A549 (cell line): ENCODE results near the gene ASB13.

ENCODE experiments used
- CBX8 ChIP-seq: fragments of 200-600 bp; sonication (generic); IDR thresholded peaks from 2 replicates; pipeline ENCODE4 v1.6.1; 2016
- GATA3 ChIP-seq: IDR thresholded peaks from 2 replicates; pipeline ENCODE4 v1.6.1; 2012; ENCODE audit warnings: borderline replicate concordance
- JUN ChIP-seq, 2 experiments: fragments of >200 bp; sonication (Bioruptor Twin); formaldehyde crosslinking; IDR thresholded peaks; 2 replicates in 1 of 2; 3 replicates in 1 of 2; pipeline ENCODE4 v1.6.1; 2016 to 2017
- MAFK ChIP-seq: fragments of 450-650 bp; IDR thresholded peaks from 2 replicates; pipeline ENCODE4 v1.6.1; 2014; ENCODE audit not compliant: partially characterized antibody
- POLR2A ChIP-seq: IDR thresholded peaks from 2 replicates; pipeline ENCODE4 v1.6.1; 2012; ENCODE audit warnings: mild to moderate bottlenecking, low read length
- RAD21 ChIP-seq, 2 experiments: fragments of >200 bp in 1 of 2; sonication (Bioruptor Twin) in 1 of 2; formaldehyde crosslinking in 1 of 2; IDR thresholded peaks in 1 of 2; conservative IDR thresholded peaks in 1 of 2; 2 replicates in 1 of 2; 3 replicates in 1 of 2; pipeline ENCODE4 v1.6.1; 2012 to 2018; ENCODE audit warnings: inconsistent platforms in 1 of 2
- TF ChIP-seq, protein P1 (sequence below): fragments of >200 bp; sonication (Bioruptor Twin); formaldehyde crosslinking; IDR thresholded peaks from 3 replicates; pipeline ENCODE4 v1.5.1; 2016
- TF ChIP-seq, protein P2 (sequence below): IDR thresholded peaks from 2 replicates; pipeline ENCODE4 v1.6.1; 2012
- TF ChIP-seq, protein P3 (sequence below): fragments of 200-600 bp; sonication (generic); IDR thresholded peaks from 2 replicates; pipeline ENCODE4 v1.6.1; 2016; ENCODE audit warnings: antibody characterized with exemption, mild to moderate bottlenecking, moderate library complexity
- TF ChIP-seq, protein P4 (sequence below): fragments of 250-450 bp; sonication (Bioruptor Pico); IDR thresholded peaks from 2 replicates; pipeline ENCODE4 v1.5.0; 2020; ENCODE audit warnings: low read depth, mild to moderate bottlenecking, moderate library complexity
- TF ChIP-seq, protein P5 (sequence below): fragments of 450-650 bp; IDR thresholded peaks from 2 replicates; pipeline ENCODE4 v1.6.1; 2014; ENCODE audit warnings: antibody characterized with exemption

DNA sequence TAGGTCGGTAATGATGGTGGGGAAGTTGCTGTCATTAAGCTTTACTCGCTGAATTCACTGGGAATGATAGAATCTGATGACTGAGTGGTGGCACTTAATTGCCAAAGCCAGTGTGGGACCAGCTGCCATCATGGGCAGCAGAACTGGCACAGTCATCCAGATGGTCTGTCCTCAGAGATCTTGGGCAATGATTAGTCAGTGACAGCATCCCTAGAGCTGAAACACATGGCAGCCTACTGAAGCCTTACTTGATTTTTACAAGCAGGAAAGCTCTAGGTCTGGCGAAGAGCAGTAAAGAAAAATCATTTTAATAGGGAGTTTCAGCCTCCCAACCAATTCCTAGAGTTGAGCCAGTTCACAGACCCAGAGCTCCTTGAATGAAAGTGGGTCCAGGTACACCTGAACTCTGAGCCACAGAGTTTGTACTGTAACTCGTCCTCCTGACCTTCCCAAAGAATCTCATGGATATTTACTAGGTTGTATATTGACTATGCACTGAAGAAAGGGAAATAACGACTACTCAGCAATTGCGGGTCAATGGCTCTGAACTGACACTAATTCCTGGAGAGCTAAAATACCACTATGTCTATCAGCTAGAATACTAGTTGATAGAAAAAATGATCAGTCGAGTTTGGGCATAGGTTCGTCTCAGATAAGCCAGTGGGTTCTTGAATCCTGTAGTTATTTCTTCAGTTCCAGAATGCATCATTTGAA is 4.4 kb upstream of the ASB13 start:
- TF ChIP-seq MAFK = peak; percentile 53
- no peak for TF ChIP-seq POLR2A
- TF ChIP-seq, protein P1, sequence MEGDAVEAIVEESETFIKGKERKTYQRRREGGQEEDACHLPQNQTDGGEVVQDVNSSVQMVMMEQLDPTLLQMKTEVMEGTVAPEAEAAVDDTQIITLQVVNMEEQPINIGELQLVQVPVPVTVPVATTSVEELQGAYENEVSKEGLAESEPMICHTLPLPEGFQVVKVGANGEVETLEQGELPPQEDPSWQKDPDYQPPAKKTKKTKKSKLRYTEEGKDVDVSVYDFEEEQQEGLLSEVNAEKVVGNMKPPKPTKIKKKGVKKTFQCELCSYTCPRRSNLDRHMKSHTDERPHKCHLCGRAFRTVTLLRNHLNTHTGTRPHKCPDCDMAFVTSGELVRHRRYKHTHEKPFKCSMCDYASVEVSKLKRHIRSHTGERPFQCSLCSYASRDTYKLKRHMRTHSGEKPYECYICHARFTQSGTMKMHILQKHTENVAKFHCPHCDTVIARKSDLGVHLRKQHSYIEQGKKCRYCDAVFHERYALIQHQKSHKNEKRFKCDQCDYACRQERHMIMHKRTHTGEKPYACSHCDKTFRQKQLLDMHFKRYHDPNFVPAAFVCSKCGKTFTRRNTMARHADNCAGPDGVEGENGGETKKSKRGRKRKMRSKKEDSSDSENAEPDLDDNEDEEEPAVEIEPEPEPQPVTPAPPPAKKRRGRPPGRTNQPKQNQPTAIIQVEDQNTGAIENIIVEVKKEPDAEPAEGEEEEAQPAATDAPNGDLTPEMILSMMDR = no peak
- TF ChIP-seq RAD21 (conservative IDR thresholded peaks at IDR 0.05 in 1 of 2, IDR thresholded peaks at IDR 0.05 in 1 of 2) = no peak
- TF ChIP-seq, protein P2, sequence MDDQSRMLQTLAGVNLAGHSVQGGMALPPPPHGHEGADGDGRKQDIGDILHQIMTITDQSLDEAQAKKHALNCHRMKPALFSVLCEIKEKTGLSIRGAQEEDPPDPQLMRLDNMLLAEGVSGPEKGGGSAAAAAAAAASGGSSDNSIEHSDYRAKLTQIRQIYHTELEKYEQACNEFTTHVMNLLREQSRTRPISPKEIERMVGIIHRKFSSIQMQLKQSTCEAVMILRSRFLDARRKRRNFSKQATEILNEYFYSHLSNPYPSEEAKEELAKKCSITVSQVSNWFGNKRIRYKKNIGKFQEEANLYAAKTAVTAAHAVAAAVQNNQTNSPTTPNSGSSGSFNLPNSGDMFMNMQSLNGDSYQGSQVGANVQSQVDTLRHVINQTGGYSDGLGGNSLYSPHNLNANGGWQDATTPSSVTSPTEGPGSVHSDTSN = no peak
- TF ChIP-seq JUN (IDR thresholded peaks at IDR 0.05) = no peak
- TF ChIP-seq, protein P3, sequence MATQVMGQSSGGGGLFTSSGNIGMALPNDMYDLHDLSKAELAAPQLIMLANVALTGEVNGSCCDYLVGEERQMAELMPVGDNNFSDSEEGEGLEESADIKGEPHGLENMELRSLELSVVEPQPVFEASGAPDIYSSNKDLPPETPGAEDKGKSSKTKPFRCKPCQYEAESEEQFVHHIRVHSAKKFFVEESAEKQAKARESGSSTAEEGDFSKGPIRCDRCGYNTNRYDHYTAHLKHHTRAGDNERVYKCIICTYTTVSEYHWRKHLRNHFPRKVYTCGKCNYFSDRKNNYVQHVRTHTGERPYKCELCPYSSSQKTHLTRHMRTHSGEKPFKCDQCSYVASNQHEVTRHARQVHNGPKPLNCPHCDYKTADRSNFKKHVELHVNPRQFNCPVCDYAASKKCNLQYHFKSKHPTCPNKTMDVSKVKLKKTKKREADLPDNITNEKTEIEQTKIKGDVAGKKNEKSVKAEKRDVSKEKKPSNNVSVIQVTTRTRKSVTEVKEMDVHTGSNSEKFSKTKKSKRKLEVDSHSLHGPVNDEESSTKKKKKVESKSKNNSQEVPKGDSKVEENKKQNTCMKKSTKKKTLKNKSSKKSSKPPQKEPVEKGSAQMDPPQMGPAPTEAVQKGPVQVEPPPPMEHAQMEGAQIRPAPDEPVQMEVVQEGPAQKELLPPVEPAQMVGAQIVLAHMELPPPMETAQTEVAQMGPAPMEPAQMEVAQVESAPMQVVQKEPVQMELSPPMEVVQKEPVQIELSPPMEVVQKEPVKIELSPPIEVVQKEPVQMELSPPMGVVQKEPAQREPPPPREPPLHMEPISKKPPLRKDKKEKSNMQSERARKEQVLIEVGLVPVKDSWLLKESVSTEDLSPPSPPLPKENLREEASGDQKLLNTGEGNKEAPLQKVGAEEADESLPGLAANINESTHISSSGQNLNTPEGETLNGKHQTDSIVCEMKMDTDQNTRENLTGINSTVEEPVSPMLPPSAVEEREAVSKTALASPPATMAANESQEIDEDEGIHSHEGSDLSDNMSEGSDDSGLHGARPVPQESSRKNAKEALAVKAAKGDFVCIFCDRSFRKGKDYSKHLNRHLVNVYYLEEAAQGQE = no peak
- TF ChIP-seq, protein P4, sequence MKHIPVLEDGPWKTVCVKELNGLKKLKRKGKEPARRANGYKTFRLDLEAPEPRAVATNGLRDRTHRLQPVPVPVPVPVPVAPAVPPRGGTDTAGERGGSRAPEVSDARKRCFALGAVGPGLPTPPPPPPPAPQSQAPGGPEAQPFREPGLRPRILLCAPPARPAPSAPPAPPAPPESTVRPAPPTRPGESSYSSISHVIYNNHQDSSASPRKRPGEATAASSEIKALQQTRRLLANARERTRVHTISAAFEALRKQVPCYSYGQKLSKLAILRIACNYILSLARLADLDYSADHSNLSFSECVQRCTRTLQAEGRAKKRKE (CRISPR knock-in tag) = no peak
- TF ChIP-seq CBX8 = no peak
- no peak for TF ChIP-seq GATA3
- TF ChIP-seq, protein P5, sequence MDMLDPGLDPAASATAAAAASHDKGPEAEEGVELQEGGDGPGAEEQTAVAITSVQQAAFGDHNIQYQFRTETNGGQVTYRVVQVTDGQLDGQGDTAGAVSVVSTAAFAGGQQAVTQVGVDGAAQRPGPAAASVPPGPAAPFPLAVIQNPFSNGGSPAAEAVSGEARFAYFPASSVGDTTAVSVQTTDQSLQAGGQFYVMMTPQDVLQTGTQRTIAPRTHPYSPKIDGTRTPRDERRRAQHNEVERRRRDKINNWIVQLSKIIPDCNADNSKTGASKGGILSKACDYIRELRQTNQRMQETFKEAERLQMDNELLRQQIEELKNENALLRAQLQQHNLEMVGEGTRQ = no peak
